Esophagus (tissue), 2 donors: Measurements from ENCODE around the gene PLPP1. TPM values are rescaled to one million over a fixed set of nuclear protein-coding genes. Genes with fewer than 3 reads are reported as not detected.
"Not testable (repeated sequence)": the region's sequence is repeated elsewhere in the genome, so short reads cannot be mapped to it uniquely, and the experiment has no call there.

ENCODE experiments used
- H3K27ac ChIP-seq, 2 donors: one replicate each; pipeline ENCODE4 v1.5.1; 2013; ENCODE audit warnings: low read depth in 2 of 2, mild to moderate bottlenecking in 2 of 2, inconsistent platforms in 1 of 2, low read length in 1 of 2, moderate library complexity in 1 of 2
- H3K27me3 ChIP-seq, 2 donors: one replicate each; pipeline ENCODE4 v1.6.1; 2013; ENCODE audit warnings: low read length in 2 of 2, control low read depth in 1 of 2, mild to moderate bottlenecking in 1 of 2; ENCODE audit not compliant: insufficient read depth in 2 of 2, control insufficient read depth in 1 of 2
- H3K36me3 ChIP-seq, 2 donors: one replicate each; pipeline ENCODE4 v1.6.1; 2013; ENCODE audit warnings: low read length in 1 of 2; ENCODE audit not compliant: control insufficient read depth in 2 of 2, insufficient read depth in 2 of 2
- H3K4me1 ChIP-seq, 2 donors: one replicate each; pipeline ENCODE4 v1.6.1; 2013; ENCODE audit warnings: low read length in 1 of 2; ENCODE audit not compliant: control insufficient read depth in 2 of 2, insufficient read depth in 2 of 2
- H3K4me3 ChIP-seq, 2 donors: one replicate each; pipeline ENCODE4 v1.5.1; 2013; ENCODE audit warnings: low read length in 2 of 2, mild to moderate bottlenecking in 2 of 2, low read depth in 1 of 2, moderate library complexity in 1 of 2
- H3K9me3 ChIP-seq, 2 donors: one replicate each; pipeline ENCODE4 v1.6.1; 2013; ENCODE audit warnings: mild to moderate bottlenecking in 2 of 2, low read depth in 1 of 2, low read length in 1 of 2, moderate library complexity in 1 of 2; ENCODE audit not compliant: control insufficient read depth in 2 of 2, insufficient read depth in 1 of 2
- WGBS, 2 donors: extraction: QIAGEN DNeasy Blood & Tissue Kit; methylation state at CpG; one replicate each; pipeline ENCODE4 v1.1.7; 2013; 5-methylcytosine and 5-hydroxymethylcytosine counted together
- polyA plus RNA-seq, 2 donors: library from polyadenylated mRNA; stranded (reverse); fragments of 200-250 nt; gene quantifications; one replicate each; pipeline ENCODE4 v1.2.3, GENCODE V29; 2013
- donor health status: healthy with polysubstance abuse.
- donor health status: Bipolar disorder and iron deficiency.

The PLPP1 gene
- polyA plus RNA-seq, 2 donors = 23.3 to 27.7 TPM

- Histone ChIP-seq H3K9me3 (no peaks in the 10 kb centered on the region), H3K27me3 (no peaks in the 10 kb centered on the region), H3K27ac (peak overlapping the region in 1 of 2 donors; percentile 21), H3K4me1 (peaks cover 0 to 2% of the 10 kb centered on the region in 2 donors), H3K4me3 (no peak overlapping the region), H3K36me3 (no peaks in the 10 kb centered on the region)
Measured at GRCh38 chr5:55510523-55510880, 24.3 kb downstream of the PLPP1 start.

- Histone ChIP-seq H3K4me1 (peaks cover 0 to 2% of the 10 kb centered on the region in 2 donors), H3K27ac (peak overlapping the region in 1 of 2 donors; percentile 22), H3K27me3 (no peaks in the 10 kb centered on the region), H3K9me3 (no peaks in the 10 kb centered on the region), H3K4me3 (no peak overlapping the region), H3K36me3 (no peaks in the 10 kb centered on the region)
- WGBS, 2 donors = 50 to 60% methylated on average over 5 of the region's 5 CpGs
Measured at GRCh38 chr5:55509796-55510522, 24.8 kb downstream of the PLPP1 start.

DNA sequence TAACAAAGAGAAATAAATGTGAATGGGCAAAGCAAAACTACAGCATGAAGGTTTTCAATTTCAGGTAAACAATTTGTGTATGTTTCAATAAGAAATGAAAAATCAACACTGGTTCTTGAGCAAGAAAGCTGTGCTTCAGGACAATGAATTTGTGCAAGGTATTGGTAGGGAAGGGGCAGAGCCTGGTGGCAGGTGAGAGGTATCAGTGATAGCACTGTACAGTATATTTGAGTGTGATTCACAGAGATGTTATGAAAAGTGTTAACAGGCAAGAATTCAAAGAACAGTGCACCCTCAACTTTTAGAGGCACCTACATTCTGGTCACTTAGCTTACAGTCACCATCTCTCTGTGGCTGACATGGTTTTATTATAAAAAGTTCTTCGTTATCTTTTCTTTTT is 25.7 kb downstream of the PLPP1 start:
- Histone ChIP-seq H3K9me3 (no peaks in the 10 kb centered on the region), H3K27me3 (no peaks in the 10 kb centered on the region), H3K4me3 (no peak overlapping the region), H3K4me1 (peaks cover 0 to 2% of the 10 kb centered on the region in 2 donors), H3K36me3 (no peaks in the 10 kb centered on the region), H3K27ac (no peak overlapping the region)
- WGBS, 2 donors = 95 to 98% methylated on average over 1 of the region's 1 CpG

DNA sequence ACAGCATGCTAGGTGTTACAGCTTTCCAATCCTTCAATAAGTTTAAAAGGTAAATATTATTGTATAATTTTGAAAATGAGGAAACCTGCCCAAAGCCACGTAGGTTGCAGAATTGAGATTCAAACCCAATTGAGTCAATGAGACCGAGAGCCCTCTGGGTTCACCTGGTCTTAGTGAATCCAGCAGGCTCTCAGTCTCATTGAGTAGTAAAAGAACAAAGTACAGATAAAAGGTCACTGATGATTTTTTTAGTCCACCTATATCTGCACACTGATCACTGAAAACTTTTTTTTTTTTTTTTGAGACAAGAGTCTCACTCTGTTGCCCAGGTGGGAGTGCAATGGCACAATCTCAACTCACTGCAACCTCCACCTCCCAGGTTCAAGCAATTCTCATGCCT is 27.2 kb downstream of the PLPP1 start:
- no peaks in the 10 kb centered on the region for H3K36me3 ChIP-seq
- peaks cover 0 to 2% of the 10 kb centered on the region in 2 donors for H3K4me1 ChIP-seq
- no peaks in the 10 kb centered on the region for H3K9me3 ChIP-seq
- no peak overlapping the region for H3K27ac ChIP-seq
- H3K4me3 ChIP-seq = no peak overlapping the region
- WGBS, 2 donors = 87 to 92% methylated on average over 2 of the region's 2 CpGs
- H3K27me3 ChIP-seq = no peaks in the 10 kb centered on the region

GRCh38 chr5:55505711-55506110 is 29.1 kb downstream of the PLPP1 start:
- not testable (repeated sequence) for H3K27ac ChIP-seq, H3K4me3 ChIP-seq, H3K27me3 ChIP-seq, H3K4me1 ChIP-seq, H3K36me3 ChIP-seq, H3K9me3 ChIP-seq
- 89 to 90% methylated on average over 6 of the region's 6 CpGs for WGBS, 2 donors

- not testable (repeated sequence) for H3K4me1 ChIP-seq, H3K4me3 ChIP-seq, H3K9me3 ChIP-seq, H3K27ac ChIP-seq, H3K36me3 ChIP-seq, H3K27me3 ChIP-seq
- WGBS, 2 donors = 90 to 91% methylated on average over 7 of the region's 7 CpGs
Measured at GRCh38 chr5:55503917-55504316, 30.8 kb downstream of the PLPP1 start.

DNA sequence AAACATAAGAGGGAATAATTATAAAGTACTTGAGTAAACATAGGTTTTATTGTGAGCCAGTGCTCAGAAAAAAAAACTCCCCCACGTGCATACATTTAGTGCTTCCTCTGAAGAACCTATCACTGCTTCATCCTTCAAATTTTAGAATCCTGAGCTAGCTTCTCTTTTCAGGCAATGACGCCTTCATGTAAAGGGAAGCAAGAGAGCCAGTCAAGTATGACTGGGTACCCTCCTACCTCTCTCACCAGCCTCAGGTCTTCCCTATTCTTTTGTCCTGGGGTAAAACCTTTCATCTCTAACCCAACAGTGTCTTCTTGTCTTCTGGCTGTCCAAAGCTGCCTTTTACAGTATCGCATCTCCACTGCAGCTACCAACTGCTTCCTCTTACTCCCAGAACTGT is 32.0 kb downstream of the PLPP1 start:
- Histone ChIP-seq H3K36me3 (no peaks in the 10 kb centered on the region), H3K4me1 (no peaks in the 10 kb centered on the region), H3K9me3 (no peaks in the 10 kb centered on the region), H3K27me3 (no peaks in the 10 kb centered on the region), H3K4me3 (no peak overlapping the region), H3K27ac (no peak overlapping the region)
- 73 to 78% methylated on average over 3 of the region's 3 CpGs for WGBS, 2 donors

DNA sequence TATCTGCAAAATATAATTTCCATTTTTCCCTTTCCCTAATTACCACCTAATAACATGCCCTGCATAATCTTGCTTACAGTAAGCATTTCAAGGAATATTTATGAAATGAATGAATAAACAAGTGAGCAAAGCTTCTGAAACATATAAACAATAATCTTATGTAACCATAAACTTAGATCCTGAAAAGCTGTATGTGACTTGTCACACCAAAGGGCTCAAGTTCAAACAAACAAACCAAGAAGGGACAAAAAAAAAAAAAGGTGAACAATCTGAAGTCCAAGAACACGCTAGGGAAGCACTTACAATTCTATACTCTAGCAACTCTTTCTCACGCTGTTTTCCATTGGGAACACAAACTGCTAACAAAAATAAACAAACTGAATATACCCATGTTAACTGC is 36.3 kb downstream of the PLPP1 start:
- no peak overlapping the region for H3K27ac ChIP-seq
- H3K36me3 ChIP-seq = no peaks in the 10 kb centered on the region
- no peaks in the 10 kb centered on the region for H3K27me3 ChIP-seq
- no peak overlapping the region for H3K4me3 ChIP-seq
- no peaks in the 10 kb centered on the region for H3K4me1 ChIP-seq
- 62 to 78% methylated on average over 2 of the region's 2 CpGs for WGBS, 2 donors
- no peaks in the 10 kb centered on the region for H3K9me3 ChIP-seq

DNA sequence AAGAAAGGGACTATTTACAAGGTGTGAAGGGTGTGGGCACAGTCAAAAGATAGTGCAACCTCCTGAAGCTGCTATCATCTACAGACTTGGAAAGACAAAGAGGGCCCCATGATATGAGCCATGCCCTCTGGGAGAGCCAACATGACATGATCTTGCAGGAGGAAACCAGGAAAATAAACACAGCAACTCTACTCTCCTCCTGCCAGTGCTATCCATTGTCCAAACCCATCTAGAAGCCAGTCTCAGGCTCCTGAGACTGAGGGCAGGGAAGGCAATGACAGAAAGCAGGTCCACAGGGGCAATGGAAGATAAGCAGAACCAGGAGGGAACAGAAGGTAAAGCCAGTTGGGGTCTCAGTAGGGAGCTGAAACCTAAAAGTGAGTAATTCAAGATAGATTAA is 37.1 kb downstream of the PLPP1 start:
- Histone ChIP-seq H3K4me3 (no peak overlapping the region), H3K27ac (no peak overlapping the region), H3K27me3 (no peaks in the 10 kb centered on the region), H3K36me3 (no peaks in the 10 kb centered on the region), H3K9me3 (no peaks in the 10 kb centered on the region), H3K4me1 (no peaks in the 10 kb centered on the region)

GRCh38 chr5:55495216-55495615 is 39.5 kb downstream of the PLPP1 start:
- Histone ChIP-seq H3K4me3 (no peak overlapping the region), H3K9me3 (no peaks in the 10 kb centered on the region), H3K36me3 (no peaks in the 10 kb centered on the region), H3K27me3 (no peaks in the 10 kb centered on the region), H3K4me1 (no peaks in the 10 kb centered on the region), H3K27ac (no peak overlapping the region)
- WGBS, 2 donors = 93 to 94% methylated on average over 1 of the region's 1 CpG
